Ureter (tissue), 1 donor: ENCODE data around the gene DRC1. TPM values are rescaled to one million over a fixed set of nuclear protein-coding genes. Genes with fewer than 3 reads are reported as not detected.
"Not testable (repeated sequence)": the region's sequence is repeated elsewhere in the genome, so short reads cannot be mapped to it uniquely, and the experiment has no call there.

Experiments used
- DNase-seq: peaks from one replicate; pipeline ENCODE4 v3.0.0-alpha.2; 2020; ENCODE audit warnings: low spot score
- total RNA-seq: library from RNA; stranded (reverse); gene quantifications from one replicate; pipeline ENCODE4 v1.2.4, GENCODE V29; 2023
- donor health status: DM: yes; HTN: yes; CAD: no.

Gene DRC1
- not detected for total RNA-seq

DNA sequence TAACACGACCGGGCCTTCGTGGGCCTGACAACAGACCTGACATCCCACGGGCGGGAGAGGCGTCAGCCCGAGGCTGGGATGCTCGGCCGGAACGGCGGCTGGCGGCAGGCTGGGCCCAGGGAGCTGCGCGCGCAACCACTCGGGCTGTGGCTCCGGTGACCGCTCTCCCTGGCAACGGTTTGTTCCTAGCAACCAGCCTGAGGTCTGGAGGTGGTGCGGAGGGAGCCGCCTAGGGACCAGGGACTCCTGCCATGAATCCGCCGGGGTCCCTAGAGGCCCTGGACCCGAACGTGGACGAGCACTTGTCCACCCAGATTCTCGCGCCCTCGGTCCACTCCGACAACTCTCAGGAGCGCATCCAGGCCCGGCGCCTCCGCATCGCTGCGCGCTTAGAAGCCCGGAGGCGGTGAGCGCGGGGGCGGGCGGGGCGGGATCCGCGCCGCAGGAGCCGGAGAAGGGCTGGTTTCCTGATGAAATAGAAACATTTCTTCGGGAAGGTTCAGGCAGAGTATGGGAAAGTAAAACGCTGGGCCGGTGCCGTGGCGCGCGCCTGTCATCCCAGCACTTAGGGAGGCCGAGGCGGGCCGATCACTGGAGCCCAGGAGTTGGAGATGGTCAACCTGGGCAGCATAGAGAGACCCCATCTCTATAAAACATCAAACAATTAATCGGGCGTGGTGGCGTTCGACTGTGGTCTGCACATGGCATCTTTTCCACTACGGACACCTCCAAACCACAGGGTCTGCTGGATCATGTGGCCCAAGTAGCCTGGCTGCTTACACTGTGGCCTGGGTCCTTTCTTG, at the start of gene DRC1:
DRC1 (plus strand) TSS at position 182 of the 803 bp plus-strand sequence; CDS start at position 252, 70 bp downstream.
- peak; percentile 59 for DNase-seq

DNA sequence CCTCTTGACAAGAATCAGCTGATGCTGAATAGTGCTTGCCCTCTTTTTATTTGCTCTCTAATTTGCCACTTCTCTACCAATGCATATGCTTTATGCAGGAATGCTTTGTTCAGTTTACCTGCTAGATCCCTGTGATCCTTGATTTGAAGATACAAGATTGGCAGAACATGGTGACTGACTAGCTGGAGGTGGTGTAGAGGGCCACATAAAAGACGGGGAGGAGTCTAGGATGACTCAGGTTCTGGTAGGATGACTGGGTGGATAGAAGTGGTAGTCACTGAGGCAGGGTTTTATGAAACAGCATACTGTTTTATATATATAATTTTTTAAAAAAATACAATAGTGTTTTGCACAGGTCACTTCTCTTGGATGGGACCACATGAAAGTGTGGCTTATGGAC, 48.8 kb upstream of the DRC1 start:
- no peak for DNase-seq

DNA sequence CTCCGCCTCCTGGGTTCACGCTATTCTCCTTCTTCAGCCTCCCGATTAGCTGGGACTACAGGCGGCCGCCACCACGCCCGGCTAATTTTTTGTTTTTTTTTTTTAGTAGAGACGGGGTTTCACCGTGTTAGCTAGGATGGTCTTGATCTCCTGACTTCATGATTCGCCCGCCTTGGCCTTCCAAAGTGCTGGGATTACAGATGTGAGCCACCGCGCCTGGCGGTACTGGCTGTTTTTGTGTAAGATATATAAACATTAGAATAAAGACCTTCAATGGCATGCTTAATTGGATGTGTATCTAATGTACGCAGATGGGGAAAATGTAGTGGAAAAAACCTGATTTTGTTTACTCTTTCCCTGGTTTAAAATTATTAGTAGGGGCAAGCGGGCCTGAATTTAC, 47.3 kb upstream of the DRC1 start:
- DNase-seq: not testable (repeated sequence)

DNA sequence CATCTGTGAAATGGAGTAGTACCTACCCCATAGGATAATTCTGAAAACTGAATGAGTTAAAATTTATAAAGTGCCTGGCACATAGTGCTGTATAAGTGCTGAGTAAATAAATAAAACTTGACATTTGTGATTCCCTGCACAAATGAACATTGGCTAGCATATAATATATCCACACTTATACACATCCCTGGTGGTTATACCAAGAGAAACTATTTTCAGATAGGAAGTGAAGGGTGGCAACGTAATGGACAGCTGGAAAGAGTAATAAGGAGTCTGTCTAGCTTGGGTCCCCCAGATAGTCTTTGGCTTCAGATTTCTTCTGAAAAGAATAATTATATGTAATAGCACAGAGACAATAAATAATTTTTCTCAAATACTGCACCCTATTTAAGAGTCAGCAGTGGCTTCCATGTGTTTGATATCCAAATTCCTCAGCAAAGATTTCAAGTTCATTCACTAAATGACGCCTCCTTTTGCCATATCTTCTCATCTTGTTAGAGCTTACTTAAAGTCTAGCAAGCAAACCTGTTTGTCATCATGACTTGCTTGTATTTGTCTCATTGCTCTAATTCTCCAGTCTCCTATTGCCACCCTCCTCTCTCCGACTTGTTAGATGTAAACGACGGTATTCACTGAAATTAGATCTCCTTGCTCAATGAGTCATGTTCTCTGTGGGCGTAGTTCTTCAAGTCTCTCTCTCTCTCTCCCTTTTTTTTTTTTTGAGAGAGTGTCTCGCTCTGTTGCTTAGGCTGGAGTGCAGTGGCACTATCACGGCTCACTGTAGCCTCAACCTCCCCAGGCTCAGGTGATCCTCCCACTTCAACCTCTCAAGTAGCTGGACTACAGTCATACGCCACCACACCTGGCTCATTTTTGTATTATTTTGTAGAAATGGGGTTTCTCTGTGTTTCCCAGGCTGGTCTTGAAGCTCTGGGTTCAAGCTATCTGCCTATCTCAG, 46.4 kb upstream of the DRC1 start:
- DNase-seq: no peak

DNA sequence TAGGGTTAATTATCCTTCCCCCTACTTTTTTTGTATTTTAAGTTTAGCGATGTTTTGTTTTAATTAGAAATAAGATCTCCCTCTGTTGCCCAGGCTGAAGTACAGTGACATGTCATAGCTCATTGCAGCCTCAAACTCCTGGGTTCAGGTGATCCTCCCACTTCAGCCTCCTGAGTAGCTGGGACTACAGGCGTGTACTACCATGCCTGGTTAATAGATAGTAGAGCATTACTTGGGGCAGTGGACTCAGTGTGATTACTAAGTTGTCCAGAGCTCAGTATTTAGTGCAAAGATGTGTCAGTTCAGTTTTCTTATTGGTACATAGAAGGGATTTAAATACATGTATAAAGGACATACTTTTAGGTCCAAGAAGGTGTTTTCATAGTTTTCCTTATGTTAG, 45.6 kb upstream of the DRC1 start:
- no peak for DNase-seq

DNA sequence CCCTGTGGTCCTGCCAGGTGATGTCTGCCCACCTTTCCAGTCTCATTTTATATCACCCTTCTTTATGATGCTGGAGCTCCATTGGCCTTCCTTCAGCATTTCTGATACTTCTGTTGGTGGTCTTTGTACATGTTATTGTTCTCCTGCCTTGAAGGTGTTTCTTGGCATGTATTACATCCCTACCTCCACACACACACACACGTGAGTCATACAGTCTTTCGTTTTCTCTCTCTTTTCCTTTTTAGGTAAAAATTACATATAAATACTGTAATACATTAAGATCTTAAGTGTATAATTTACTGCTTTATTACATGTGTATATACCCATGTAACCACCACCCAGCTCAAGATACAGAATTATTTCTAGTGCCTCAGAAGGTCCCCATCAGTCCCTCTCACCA, 44.9 kb upstream of the DRC1 start:
- DNase-seq: no peak

DNA sequence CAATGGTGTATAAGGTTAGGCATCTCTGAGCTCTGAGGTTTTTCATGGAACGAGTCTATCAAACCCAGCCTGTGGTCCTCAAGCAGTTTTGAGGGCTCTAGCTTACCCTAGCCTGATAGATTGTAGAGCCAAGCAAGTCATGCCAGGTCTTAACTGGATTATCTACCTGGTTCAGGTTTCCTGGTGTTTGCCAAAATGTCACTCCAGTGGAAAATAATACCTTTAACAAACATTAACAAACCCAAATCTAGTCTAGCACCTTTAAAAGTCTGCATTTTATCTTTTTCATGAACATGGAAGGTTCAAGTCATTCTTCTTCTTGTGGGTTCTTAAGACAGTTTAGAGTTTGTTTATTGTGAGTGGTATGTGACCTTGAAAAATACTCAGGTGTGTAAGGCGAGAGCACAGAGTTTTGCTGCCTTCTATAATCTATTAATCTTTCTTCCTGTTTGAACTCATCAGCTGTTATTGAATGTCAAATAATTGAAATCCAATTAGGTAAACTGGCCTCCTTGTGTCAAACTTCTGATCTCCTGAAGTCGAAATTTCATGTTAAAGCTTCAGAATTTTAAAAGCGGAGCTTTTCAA, 41.7 kb upstream of the DRC1 start:
- no peak for DNase-seq

DNA sequence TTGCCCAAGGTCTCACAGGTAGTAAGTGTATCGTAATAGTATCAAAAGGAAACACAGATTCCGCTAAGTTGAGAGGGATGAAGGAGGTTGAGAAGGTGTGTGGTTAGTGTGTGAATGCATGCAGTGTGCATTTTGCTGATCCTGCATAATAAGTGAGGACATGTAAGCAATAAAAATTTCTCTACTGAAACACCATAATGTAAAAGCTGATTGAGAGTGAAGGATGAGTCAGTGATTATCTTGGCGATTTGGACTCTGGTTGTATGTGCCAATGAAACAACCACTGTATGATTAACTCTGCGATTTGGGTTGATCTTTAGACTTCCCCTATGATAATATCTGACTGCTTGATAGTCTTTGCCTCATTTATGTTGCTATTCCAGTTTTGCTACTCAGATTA, 38.4 kb upstream of the DRC1 start:
- no peak for DNase-seq

DNA sequence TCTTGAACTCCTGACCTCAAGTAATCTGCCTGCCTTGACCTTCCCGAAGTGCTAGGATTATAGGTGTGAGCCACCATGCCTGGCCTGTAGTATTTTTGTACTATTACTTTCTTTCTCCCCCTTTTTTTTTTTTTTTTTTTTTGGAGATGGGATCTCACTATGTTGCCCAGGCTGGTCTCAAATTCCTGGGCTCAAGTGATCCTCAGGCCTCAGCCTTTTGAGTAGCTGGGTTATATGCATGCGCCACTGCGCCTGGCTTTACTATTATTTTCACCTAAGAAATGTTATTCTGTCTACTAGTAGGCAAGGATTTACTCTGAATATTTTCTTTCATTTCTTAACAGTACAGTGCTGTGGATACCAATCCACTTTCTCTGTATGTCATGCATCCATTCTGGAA, 37.8 kb upstream of the DRC1 start:
- no peak for DNase-seq

DNA sequence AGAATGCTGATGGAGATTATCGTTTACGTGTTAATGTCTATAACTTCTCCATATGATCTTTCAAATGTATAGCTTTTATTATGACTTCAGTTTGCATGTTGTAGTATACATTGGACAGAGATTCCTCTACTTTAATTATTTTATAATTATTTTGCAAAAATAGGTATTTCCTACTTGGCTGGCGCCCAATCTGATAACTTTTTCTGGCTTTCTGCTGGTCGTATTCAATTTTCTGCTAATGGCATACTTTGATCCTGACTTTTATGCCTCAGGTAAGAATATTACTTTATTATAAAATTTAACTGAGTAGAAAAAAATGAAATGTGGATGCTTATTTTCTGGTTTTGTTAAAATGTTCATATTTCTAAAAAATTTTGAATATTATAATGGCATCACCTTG, 37.1 kb upstream of the DRC1 start:
- DNase-seq: no peak

DNA sequence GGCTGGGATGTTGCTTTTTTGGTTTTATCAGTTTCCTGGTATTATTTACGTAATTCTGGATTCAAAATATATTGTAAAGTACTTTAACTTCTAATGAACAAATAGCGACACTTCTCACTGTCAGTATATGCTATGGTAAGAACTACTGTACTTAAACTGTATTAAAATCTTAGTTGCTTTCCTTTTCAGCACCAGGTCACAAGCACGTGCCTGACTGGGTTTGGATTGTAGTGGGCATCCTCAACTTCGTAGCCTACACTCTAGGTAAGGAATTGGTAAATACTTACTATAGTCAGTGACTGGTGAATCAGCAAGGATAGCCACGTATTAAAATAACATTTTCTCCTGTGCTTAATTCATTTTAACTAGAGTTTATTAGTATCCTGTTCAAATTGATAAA, 34.8 kb upstream of the DRC1 start:
- no peak for DNase-seq

DNA sequence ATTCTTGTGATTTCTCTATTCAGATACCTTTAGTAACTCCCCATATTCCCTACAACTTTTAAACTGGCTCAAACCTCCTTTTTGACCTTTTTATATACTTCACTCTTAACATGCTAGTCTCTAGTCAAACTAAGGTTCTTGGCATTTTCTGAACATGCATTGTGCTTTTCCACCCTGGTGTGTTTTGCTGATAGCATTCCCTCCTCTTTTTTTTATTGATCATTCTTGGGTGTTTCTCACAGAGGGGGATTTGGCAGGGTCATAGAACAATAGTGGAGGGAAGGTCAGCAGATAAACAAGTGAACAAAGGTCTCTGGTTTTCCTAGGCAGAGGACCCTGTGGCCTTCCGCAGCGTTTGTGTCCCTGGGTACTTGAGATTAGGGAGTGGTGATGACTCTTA, 32.1 kb upstream of the DRC1 start:
- DNase-seq: not testable (repeated sequence)

DNA sequence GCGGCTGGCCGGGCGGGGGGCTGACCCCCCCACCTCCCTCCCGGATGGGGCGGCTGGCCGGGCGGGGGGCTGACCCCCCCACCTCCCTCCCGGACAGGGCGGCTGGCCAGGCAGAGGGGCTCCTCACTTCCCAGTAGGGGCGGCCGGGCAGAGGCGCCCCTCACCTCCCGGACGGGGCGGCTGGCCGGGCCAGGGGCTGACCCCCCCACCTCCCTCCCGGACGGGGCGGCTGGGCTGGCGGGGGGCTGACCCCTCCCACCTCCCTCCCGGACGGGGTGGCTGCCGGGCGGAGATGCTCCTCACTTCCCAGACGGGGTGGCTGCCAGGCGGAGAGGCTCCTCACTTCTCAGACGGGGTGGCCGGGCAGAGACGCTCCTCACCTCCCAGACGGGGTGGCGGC, 30.8 kb upstream of the DRC1 start:
- DNase-seq: not testable (repeated sequence)

DNA sequence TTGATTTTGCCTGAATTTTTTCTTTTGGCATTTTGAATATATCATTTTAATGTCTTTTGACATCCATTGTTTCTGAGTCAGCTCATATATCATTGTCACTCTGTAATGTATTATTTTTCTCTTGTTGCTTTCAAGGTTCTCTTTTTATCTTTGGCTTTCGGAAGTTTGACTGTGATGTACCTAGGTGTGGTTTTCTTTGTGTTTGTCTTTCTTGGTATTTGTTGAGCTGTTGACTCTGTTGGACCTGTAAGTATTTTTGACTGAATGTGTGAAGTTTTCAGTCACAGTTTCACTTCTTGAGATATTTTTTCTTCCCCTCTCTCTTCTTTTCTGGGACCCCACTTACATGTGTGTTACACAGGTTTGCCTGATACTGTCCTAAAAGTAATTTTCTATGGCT, 24.9 kb upstream of the DRC1 start:
- DNase-seq: no peak

DNA sequence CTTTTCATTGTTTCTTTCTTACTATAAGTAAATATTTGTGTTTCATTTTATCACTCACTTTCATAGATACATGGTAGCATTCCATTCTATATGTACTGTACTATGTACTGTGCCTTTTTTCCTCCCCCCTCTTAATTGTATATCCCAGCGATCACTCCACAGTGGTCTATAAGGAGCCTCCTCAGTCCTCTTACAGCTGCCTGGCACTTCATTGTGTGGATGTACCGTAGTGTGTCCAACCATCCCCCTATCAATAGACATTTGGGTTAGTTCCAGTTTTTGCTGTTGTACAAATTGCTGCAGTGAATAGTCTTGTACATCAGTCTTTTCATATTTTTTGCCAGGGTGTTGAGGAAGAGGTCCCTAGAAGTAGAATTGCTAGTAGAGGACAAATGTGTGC, 21.4 kb upstream of the DRC1 start:
- no peak for DNase-seq

DNA sequence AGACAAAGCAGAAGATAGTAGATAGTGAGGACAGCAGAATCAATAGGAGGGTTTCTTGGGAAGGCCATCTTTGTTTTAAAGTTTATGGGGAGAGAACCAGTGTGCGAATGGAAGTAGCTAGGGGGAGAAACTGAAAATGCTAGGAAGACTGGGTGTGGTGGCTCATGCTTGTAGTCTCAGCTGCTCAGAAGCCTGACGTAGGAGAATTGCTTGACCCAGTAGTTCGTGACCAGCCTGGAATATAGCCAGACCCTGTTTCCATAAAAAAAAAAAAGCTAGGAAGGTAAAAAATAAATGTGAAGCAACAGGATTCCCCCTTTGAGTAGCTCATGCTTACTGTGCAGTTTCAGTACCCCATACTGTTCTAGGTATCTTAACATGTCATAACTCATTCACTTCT, 19.2 kb upstream of the DRC1 start:
- no peak for DNase-seq

DNA sequence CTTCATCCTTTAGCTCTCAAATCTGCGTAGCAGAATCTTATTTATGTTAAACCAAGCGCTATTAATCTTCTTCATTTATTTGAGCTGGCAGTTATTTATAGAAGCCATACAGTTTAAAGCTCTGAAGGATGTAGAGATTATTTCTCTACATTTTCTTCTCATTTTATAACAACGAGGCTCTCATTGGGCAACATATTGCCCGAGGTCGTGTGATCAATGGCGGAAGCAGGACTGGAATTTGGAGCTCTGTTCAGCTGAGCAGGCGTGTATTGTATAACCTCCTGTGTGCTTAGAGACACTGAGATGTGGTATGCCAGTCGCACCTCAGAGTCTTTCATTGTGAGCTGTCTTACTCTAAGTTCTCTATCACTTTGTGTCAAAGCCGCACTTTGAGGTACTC, 17.5 kb upstream of the DRC1 start:
- DNase-seq: no peak

DNA sequence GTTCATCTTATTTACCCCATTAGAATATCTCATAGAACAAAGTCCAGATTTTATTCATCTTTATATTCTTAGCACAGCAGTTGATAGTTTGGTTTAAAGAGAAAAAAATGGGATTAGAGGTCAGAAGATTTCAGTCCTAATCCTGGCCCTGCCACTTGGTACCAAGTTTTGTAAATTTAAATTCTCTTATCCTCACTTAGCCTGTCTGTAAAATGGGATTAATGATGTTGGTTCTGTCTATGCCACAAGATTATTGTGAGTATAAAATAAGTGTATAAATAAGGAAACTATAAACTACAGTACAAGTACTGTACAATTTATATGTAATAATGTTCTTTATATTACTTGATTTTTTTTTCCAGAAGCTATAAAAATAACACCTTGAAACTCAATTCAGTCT, 17.1 kb upstream of the DRC1 start:
- no peak for DNase-seq

DNA sequence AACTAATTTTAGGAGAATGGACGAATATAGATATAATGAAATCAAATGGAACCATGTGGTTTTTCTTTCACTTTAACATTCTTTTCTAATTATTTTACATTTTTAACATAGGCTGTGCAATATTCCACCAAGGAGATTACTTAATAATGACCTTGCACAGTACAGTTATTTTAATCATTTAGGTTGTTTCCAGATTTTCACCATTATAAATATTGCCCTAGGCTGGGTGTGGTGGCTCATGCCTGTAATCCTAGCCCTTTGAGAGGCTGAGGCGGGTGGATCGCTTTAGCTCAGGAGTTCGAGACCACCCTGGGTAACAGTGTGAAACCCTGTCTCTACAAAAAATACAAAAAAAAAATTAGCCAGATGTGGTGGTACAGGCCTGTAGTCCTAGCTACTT, 14.5 kb upstream of the DRC1 start:
- no peak for DNase-seq

DNA sequence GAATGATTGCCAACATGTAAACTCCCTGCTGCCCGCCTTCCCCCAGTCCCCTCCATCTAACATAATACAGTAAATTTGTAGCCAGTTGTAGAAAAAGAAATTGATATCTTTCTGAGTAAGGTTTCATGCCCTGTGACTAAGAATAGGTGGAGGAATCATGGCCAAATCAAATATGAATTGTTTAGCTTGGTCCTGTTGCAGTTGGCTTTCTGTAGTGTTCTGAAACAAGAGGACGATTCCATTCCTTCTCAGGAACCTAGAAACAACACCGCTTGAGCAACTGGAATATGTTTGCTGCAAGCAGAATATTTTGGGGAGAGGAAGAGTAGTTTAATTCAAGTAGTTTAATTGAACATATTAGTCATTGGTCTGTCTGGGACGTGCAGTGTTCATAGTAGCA, 7.0 kb upstream of the DRC1 start:
- DNase-seq: no peak

DNA sequence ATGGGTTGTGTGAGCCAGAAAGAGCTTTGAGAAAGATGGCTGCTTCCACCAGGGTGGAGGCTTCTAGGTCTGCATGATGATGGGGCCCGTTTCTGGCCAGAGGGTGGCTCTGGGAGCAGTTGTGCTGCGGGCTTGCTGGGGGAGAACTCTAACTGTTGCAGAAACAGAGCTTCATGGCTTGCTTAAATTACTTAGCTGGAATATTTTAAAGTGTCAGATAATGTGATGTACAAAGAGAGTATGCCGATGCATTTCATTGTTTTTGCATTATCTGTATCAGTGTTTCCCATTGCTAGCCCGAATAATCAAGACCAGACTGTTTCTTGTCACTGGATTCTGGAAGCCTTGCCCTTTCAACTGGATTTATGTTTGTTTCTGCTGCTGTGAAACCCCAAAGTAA, 6.3 kb upstream of the DRC1 start:
- DNase-seq: no peak

DNA sequence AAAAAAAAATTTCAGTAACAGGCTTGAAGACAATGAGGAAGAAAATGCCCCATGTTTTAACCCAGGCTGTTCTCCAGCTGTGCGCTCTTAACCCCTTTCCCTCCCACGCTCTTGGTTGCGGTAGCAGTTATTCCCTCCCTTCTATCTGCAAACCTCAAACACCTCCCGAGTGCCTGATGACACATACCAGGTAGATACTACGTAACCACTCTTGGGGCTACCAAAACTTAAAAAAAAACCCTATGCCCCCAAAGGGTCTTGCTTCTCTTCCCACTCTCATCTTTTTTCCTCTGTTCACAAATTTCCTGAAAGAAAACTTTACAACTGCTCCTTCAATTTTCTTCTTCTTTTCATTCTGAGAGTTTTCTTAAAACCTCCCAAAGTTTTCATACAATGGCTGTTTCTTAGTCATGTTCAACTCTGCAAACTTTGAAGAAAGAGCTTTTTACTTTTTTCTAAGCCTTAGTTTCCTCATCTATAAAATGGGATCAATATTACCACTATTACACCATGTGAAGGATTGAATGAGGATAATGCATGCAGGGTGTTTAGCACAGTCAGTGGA, 4.9 kb upstream of the DRC1 start:
- DNase-seq: no peak
